Measurements from ENCODE around the gene PIGR. TPM values are rescaled to one million over a fixed set of nuclear protein-coding genes. Genes with fewer than 3 reads are reported as not detected.

Gene PIGR
- total and polyA plus RNA-seq, 8 donors = 0.11 to 587 (median 0.22) TPM

GRCh38 chr1:206908038-206908437 lies 38.2 kb downstream of the PIGR start:
- Histone ChIP-seq H3K27ac (no peak overlapping the region), H3K4me3 (no peak overlapping the region), H3K36me3 (no peaks in the 10 kb centered on the region), H3K9me3 (no peaks in the 10 kb centered on the region), H3K4me1 (peaks cover 4 to 43% of the 10 kb centered on the region in 2 donors), H3K27me3 (peaks cover 7 to 40% of the 10 kb centered on the region in 2 donors)
- intact Hi-C loops (cut with DNase I) = no loop called here
- ATAC-seq (no peak), DNase-seq (no peak)
- no peak for TF ChIP-seq CTCF (IDR thresholded peaks at IDR 0.05)

GRCh38 chr1:206907304-206907991 lies 38.8 kb downstream of the PIGR start:
- intact Hi-C loops (cut with DNase I) = no loop called here
- Histone ChIP-seq H3K36me3 (no peaks in the 10 kb centered on the region), H3K27ac (no peak overlapping the region), H3K27me3 (peaks cover 7 to 40% of the 10 kb centered on the region in 2 donors), H3K9me3 (no peaks in the 10 kb centered on the region), H3K4me3 (no peak overlapping the region), H3K4me1 (peaks cover 4 to 39% of the 10 kb centered on the region in 2 donors)
- peak in 1 of 2 donors; percentile 13 for TF ChIP-seq CTCF (IDR thresholded peaks at IDR 0.05)
- ATAC-seq (no peak), DNase-seq (no peak)

- peaks cover 7 to 34% of the 10 kb centered on the region in 2 donors for H3K27me3 ChIP-seq
- H3K9me3 ChIP-seq = no peaks in the 10 kb centered on the region
- TF ChIP-seq CTCF (IDR thresholded peaks at IDR 0.05) = no peak
- intact Hi-C loops (cut with DNase I) = no loop called here
- H3K36me3 ChIP-seq = no peaks in the 10 kb centered on the region
- ATAC-seq (no peak), DNase-seq (no peak)
- no peak overlapping the region for H3K27ac ChIP-seq
- peaks cover 4 to 20% of the 10 kb centered on the region in 2 donors for H3K4me1 ChIP-seq
- H3K4me3 ChIP-seq = no peak overlapping the region
Observed at GRCh38 chr1:206905295-206906164, 40.7 kb downstream of the PIGR start.

- Histone ChIP-seq H3K27ac (no peak overlapping the region), H3K36me3 (no peaks in the 10 kb centered on the region), H3K27me3 (peaks cover 7 to 24% of the 10 kb centered on the region in 2 donors), H3K4me3 (no peak overlapping the region), H3K4me1 (peaks cover under 1 to 10% of the 10 kb centered on the region in 2 donors), H3K9me3 (no peaks in the 10 kb centered on the region)
- intact Hi-C loops (cut with DNase I) = no loop called here
- TF ChIP-seq CTCF (IDR thresholded peaks at IDR 0.05) = no peak
- DNase-seq (no peak), ATAC-seq (no peak)
Observed at GRCh38 chr1:206904423-206905142, 41.7 kb downstream of the PIGR start.
